AML-193 (cell line): Measurements from ENCODE around the gene REEP1.

Source experiments
- DNase-seq, 2 experiments: peaks; one replicate each; lab custom pipeline; 2025; lab: John Stamatoyannopoulos, UW

The REEP1 gene

DNA sequence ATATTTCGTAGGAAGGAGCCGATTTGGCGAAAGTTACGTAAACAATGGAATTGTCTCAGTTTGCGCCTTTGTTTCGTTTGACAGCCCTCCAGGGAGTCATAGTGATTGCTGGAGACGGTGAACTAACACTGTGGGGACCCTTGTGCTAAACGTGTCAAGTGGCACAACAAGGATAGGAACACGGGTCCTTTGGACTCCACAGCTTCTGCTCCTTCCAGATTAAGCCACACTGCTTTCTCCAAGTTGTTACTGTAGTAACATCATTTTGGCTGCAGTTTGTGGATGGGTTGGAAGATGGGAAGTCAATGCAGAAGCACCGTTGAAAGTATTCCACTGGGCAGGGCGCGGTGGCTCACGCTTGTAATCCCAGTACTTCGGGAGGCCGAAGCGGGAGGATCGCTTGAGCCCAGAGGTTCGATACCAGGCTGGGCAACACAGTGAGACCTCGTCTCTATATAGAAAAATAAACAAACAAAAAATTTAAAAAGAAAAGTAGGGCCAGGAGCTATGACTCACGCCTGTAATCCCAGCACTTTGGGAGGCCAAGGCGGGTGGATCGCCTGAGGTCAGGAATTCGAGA, 141.5 kb downstream of the REEP1 start:
- no peak for DNase-seq

DNA sequence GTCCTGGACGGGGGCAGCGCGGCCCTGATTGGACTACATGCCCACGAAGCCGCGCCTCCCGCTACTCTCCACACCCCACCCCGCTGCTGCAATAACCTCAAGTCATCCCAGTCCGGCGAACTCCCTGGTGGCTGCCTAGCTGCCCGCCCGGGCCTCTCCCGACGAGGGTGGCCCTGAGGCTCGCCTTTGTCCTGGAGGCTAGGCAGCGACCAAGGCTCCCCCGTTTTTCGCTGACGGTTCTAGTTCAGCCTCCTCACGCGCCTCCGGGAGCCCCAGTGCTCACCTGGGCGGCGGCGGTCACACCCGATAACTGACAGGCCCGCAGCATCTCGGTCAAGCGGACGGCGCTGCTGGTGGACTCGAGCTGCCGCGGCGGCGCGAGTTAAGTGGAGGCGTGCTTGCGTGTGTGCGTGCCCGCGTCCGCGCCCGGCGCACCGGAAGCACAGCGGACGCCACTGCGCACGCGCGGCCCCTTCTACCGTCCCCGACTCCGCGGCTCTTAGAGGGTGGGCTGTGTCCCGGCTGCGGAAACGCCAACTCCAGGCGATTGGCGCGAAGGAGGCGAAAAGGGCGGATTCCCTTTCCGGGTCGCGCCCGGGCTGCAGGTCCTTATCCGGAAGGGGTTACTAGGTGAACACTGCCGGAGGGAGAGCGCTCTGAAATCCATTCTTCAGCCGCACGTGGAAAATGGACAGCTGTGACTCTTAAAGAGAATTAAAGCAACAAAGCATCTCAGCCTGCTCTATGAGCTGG, 142.2 kb downstream of the REEP1 start, which contains the start of gene IMMT:
Gene IMMT (minus strand): TSS at position 408 of the 753 bp plus-strand sequence. CDS start 80 bp downstream, at position 328.
- DNase-seq, result peak; percentile 92 to 94

DNA sequence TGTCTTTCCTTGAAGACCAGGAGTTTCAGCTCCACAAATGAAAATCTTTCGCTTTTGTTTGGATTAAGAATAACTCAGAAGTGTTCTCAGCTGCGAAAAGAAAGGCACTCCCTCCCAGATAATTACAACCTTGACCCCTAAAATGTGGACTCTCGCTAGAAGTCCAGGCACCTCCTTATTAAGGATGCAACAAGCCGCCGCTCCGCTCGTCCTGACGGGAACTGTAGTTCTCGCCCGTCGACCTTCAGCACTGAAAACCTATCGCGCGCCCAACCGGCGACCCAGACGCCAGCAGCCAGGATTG, 142.7 kb downstream of the REEP1 start:
- DNase-seq, result no peak

DNA sequence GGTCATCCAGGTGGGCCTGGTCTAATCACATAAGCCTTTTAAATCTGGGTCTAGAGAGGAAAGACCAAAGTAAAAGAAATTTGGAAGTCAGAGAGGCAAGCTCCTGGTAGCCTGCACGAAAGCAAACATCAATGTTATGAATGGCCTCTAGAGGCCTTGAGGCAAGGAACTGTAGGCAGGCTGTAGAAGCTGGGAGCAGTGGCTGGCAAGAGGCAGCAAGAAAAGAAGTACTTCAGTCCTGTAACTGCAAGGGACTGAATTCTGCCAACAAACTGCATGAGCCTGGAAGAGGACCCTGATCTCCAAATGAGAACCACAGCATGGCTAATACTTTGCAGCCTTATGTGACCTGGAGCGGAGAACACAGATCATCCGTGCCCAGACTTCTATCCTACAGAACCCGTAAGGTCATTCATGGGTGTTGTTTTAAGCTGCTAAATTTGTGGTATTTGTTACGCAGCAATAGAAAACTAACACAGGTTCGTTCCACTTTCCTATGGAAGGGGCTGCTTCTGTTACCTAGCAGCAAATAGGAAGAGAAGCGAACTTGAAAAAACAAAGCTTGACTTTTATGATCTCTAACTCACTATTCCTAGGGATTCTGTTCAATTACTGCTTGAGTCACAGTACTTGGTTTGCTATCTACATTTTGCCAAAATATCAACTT, 143.4 kb downstream of the REEP1 start:
- no peak for DNase-seq

DNA sequence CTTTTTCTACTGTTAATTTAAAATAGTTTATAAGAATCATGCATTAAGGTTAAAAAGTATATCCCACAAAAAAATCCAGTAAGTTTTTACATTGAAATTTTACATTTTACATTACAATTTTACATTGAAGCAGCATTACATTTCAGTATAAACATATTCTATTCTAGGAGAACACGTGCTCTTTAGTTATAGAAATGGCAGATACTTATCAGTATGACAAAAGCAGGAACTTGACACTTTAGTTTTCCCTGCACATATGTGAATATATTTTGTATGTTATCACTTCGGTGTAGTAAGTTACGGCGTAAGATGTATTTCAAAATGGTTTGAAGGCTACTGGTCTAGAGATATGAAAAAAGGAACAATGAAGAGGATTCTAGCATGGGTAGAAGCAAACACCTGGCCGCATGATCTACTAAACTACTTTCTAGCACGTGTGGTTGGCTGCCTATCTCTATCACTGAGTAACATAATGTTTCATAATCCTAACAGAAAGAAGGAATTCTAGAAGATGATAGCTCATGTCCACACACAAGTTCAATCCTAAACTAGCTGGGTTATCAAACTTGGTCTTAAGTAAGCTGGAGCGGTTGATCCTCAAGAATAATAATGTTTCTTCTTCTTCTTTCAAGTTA, 147.5 kb downstream of the REEP1 start:
- no peak for DNase-seq

DNA sequence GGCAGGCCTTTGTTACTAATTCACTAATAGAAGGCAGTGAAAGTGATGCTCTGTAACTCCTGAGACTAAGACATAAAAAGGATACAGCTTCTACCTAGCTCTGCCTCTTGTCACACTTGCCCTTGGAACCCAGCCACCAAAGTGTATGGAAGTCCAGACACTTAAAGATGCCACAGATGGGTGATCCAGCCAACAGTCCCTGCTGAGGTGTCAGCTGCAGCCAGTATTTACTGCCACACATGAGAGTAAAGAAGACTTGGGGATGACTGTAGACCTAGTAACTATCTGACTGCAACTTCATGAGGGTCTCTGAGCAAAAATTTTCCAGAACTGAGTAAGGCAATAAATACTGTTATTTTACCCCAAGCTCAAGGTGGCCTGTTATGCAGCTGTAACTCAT, 151.0 kb downstream of the REEP1 start:
- no peak for DNase-seq

DNA sequence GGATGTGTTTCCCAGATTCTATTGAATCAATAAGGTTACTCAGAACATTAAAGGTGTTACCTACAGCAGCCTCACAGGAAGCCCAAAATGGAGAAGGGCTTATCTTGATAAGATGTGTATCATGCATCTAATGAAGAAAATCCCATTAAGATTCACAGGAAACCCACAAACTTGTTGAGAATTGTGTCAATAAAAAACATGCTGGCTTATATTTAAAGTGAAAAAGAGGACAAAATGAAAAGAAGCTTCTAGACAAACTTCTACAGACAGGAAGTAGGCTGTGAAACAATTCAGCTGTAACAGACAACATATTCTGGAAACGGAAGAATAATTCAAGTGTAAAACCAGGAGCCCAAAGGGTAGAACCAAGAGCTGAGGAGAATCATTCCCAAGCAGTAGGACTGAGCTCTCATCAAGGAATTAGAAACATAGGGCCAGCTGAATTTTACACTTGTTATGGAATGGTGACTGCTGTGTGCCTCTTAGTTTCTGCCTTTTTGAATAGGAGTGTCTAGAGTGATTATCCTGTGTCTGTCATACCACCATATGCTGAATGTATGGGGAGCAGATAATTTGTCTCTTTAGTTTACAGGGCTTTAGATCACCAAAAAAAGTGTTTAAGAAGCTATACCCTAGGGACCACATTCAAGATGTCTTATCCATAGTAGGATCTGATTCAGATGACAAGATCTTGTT, 151.8 kb downstream of the REEP1 start:
- no peak for DNase-seq

DNA sequence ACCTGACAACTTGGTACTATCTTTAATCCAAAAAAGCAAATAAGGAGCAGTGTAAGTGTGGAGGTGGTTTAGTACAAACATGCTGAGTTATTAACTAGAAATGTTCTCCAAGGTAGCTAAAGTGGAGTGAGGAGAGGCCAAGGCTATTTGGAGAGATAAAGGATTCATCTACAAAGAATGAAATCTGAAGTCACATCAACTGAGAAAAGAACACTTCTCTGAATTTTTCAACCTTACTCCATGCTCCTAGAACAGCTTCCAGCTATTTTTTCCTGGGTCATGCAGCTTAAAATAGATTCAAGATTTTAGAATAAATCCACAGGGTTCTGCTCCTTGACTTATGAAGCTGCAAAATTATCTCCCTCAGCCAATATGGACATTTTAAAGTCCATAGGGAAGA, 160.8 kb downstream of the REEP1 start:
- no peak for DNase-seq

DNA sequence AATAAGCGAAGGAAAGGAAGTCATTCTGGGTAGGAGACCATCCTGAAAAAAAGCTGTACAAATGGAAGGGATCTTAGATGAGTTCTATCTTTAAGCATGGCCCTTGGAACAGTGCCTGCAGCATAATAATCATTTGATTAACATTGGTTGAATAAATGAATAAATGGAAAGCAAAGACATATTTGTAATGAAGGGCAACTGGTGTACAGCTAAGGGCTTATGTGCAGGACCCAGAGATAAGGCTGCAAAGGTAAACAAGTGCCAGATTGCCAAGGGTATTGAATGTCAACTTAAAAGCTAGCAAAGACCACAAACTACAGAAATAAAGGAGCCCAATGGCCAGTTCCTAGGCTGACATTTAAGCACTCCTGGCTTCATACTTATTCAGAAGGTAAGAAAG, 161.6 kb downstream of the REEP1 start:
- no peak for DNase-seq

DNA sequence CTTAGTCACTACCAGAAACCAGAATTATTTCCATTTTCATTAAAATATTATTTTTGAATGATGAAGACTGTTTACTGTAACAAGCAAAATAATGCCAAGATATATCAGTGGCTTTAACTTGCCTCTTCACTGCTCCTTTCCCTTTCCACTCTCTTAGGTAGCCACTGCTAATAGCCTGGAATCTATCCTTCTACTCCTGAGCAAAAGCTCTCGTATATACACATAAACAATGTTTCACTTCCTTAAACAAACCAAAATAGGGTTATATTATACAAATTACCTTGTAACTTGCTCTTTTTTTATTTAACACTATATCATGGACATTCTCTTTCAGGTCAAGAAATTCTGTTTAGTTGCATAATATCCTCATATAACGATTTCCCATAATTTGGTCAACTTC, 163.0 kb downstream of the REEP1 start:
- no peak for DNase-seq

DNA sequence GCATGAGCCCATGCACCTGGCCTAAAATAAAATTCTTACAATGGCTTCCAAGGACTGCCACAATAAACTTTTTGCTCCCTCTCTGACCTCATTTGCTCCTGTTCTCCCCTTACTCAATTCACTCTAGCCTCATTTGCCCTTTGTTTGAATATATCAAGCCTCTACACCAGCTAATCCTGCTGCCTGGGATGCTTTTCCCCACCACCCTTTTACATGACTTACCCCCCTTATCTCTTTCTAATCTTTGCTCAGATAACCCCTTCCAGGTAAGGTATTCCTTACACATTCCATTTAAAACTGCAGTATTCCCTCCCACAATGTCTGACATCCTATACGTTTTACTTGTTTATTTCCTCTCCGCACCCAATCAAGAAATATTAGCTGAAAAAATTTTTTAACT, 164.8 kb downstream of the REEP1 start:
- no peak for DNase-seq

DNA sequence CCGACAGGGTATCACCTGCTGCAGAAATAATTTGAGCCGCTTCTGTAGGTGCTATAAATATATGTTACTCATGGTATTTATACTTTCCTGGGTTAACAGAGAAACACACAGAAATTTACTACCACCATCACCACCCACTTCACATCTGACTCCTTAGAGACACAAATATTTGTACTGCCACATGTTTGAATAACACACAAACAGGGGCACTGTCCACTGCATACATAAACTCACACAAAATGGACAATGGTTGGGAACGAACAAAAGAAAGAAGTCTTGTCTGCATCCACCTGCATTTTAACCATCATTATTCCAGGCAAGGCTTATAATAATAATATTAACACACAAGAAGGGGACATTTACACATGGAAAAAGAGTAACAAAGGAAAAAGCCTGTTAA, 166.1 kb downstream of the REEP1 start:
- DNase-seq, result no peak

DNA sequence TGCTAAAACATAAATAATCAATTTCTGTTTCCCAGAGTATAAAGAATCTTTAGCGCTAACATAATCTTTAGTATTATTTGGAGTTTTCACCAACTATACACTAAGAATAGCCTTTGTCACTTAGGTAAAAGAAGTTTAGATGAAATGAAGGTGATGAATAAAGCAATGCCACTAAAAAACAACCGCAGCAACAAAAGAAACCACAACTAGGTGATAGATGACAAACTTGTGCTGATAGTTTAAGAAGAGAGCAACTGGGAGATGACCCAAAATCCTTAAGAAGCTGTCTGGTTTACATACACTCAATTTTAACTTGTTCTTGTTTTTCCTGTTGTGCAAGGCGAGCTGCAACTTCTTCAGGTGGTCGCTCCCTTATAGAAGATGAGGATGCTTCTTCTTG, 167.0 kb downstream of the REEP1 start:
- DNase-seq, result no peak
